ENCODE results near the gene SULT1C4. TPM values are rescaled to one million over a fixed set of nuclear protein-coding genes. Genes with fewer than 3 reads are reported as not detected.
"Not testable (repeated sequence)": the region's sequence is repeated elsewhere in the genome, so short reads cannot be mapped to it uniquely, and the experiment has no call there.

Gene SULT1C4
- total RNA-seq (2014; rRNA removed; shearing (Covaris generic)): not detected in 2 replicates

GRCh38 chr2:108377815-108378630, at the start of gene SULT1C4:
Gene SULT1C4 (plus strand): TSS chr2:108377954. CDS start chr2:108378338, 384 bp downstream.
- in situ Hi-C loops (cut with HindIII; ENCODE audit: low sequenced_read_pairs): no loop called here
- peak; percentile 11 for DNase-seq (ENCODE audit: low spot score)

DNA sequence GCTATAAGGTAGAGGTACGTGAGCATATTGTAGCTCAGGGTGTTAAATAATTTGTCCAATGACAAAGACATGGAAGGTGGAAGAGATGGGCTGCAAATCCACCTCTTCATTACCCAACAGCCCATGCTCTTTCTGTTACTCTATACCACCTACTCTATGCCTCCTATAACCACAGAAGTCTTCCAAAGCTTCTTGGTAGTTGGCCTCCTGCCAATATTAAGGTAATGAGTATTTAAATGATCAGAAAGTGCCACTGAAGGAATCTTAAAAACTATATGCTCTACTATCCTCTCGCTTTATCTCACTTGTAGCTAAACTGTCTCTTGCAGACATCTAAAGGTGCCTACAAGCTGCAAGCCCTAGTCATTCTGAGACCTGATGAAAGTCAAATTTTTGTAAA, 48.0 kb upstream of the SULT1C4 start:
- in situ Hi-C loops (cut with HindIII; ENCODE audit: low sequenced_read_pairs): no loop called here

DNA sequence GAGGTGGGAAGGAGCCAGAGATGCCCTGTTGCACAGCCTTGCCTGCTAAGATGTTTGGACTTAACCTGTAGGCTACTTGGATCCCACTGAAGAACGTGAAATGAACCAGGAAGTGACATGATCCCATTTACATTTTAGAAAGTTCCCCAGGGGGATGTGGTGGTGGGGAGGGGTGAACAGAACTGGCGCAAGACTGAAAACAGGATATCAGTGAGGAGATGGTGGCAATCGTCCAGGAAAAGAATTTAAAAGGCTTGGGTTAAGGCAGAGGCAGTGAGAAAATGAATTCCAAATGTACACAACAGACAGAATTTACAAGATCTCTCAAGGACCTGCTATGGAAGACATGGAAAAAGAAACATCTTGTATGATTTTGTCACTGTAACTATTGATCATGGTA, 46.8 kb upstream of the SULT1C4 start:
- no peak for DNase-seq (ENCODE audit: low spot score)
- in situ Hi-C loops (cut with HindIII; ENCODE audit: low sequenced_read_pairs): no loop called here

More for the DNA sequence above, 48.0 kb upstream of the SULT1C4 start:
- no peak for DNase-seq (ENCODE audit: low spot score)

GRCh38 chr2:108345951-108346350, 31.8 kb upstream of the SULT1C4 start:
- in situ Hi-C loops (cut with HindIII; ENCODE audit: low sequenced_read_pairs): no loop called here
- DNase-seq (ENCODE audit: low spot score): no peak

DNA sequence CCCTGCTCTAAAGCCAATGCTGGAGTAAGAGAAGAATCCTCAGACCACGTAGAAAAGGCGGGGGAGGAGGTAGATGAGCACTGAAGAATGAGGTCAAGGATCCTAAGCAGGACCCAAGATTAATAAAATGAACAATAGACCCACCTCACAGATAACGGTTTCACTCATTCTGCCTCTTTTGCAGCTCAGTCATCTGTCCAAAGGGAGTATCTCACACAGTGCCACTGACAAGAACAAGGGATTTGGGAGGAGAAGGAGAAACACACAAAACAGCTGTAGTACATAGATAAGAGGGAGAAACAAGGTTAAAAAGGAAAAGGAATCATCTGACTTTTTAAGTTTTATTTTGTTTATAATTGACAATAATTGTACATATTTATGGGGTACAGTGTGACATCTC, 30.9 kb upstream of the SULT1C4 start:
- in situ Hi-C loops (cut with HindIII; ENCODE audit: low sequenced_read_pairs): no loop called here

DNA sequence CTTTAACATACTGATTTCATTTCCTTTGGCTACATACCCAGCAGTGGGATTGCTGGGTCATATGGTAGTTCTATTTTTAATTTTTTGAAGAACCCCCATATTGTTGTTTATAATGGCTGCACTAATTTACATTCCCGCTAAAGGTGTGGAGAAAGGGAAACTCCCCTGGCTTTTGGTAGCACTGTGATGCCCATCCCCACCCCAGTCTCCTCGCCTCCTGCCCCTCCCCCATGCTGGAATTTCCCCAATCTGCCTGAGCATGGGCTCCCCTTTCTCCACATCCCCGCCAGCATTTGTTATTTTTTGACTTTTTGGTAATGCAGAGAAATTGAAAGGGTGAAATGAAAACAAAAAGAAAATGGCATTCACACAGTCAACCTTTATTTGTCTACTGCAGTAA, 30.0 kb upstream of the SULT1C4 start:
- in situ Hi-C loops (cut with HindIII; ENCODE audit: low sequenced_read_pairs): no loop called here
- no peak for DNase-seq (ENCODE audit: low spot score)

More for the DNA sequence above, 30.9 kb upstream of the SULT1C4 start:
- DNase-seq (ENCODE audit: low spot score): no peak

DNA sequence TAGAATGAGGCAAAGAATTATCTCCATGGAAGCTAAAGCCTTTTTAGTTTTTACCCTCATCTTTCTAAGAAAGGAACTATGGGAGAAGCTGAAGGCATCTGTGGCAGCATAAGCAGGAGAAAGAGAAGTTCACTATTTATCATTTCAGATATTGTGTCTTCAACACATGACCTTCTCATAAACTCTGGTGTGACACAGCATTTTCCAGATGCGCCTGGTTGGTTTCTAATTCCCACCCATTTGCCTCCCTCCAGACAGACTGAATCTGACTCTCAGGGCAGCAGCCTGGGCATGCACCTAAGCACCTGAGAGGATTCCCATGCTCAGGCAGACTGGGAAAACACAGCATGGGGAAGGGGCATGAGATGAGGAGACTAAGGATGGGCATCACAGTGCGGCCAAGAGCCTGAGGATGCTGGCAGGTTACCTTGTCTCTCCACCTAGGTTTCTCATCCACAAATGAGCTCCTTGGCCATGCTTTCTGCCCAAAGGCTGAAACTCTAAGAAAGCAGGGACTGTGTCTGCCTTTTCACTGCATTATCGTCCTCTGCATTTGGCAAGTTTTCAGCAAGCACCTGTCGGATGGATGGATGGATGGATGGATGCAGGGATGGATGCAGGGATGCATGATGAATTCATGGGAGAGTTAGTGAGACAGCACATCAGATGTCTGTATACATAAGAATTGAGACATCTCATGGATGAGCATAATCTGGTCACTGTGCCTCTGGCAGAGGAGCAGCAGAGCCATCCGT, 28.8 kb upstream of the SULT1C4 start:
- no peak for DNase-seq (ENCODE audit: low spot score)
- in situ Hi-C loops (cut with HindIII; ENCODE audit: low sequenced_read_pairs): no loop called here

DNA sequence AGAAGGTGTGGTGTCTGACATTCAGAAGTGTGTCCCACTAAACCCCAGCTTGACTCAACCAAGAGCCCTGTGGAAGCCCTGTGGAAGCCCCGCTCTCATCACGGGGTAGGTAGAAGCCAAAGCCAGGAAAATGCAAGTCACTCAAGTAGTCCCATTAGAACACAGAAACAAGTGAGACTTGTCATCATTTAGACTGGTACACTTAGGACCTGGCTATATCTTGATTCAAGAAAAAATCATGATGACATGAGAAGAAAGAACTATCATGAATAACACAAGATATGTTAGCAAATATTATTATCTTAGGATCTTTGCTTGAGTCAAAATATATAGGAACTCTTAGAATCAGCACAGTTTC, 28.2 kb upstream of the SULT1C4 start:
- in situ Hi-C loops (cut with HindIII; ENCODE audit: low sequenced_read_pairs): no loop called here
- no peak for DNase-seq (ENCODE audit: low spot score)

DNA sequence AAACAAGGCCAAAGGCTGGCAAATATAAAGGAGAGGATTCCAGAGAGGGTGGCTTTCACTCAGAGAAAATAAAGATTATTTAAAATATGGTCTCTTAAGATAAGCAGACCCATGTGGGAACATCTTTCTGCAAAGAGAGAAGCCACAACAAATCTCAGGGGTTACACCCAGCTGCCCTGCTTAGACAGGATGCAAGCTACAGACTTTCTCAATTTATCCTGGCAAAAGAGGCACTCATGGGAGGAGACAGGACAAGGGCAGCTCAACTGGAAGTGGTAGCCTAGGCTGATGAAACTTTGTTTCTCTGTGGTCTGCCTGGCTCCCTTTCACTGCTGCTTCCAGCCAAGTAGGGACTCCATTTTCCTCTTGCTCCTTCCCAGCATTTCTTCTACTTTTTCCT, 25.9 kb upstream of the SULT1C4 start:
- in situ Hi-C loops (cut with HindIII; ENCODE audit: low sequenced_read_pairs): loop anchor here (5.0 kb wide), 1 partner anchor 40 kb away; no protein-coding TSS in a partner anchor

DNA sequence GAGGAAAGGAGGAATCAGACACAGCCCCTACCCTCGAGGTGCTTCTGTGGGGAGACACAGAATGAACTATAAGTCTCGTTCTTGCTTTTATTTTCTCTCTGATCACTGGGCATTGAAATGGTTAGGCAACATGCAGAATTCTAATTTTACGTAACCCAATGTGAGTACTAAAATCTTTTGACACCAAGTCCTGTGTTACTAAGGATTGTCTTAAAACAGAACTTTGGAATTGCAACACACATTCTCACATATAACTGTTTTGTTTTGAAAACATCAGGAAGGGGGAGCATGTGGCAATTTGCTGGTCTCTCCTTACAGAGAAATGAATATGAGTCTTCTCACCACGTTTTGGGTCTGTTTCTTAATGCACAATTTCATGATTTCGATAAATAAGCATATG, 23.6 kb upstream of the SULT1C4 start:
- in situ Hi-C loops (cut with HindIII; ENCODE audit: low sequenced_read_pairs): loop anchor here (5.0 kb wide), 1 partner anchor 38 kb away; no protein-coding TSS in a partner anchor
- DNase-seq (ENCODE audit: low spot score): no peak

More for the DNA sequence above, 25.9 kb upstream of the SULT1C4 start:
- DNase-seq (ENCODE audit: low spot score): no peak

- no peak for DNase-seq (ENCODE audit: low spot score)
- in situ Hi-C loops (cut with HindIII; ENCODE audit: low sequenced_read_pairs): no loop called here
Measured at GRCh38 chr2:108355906-108356734, 21.6 kb upstream of the SULT1C4 start.

DNA sequence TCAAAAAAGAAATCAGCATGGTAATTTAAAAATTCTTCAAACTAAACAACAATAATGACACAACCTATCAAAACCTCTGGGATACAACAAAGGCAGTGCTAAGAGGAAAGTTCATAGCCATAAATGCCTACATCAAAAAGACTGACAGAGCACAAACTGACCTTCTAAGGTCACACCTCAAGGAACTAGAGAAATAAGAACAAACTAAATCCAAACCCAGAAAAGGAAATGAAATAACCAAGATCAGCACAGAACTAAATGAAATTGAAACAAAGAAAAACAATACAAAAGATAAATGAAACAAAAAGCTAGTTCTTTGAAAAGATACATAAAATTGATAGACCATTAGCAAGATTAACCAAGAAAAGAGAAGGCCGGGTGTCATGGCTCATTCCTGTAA, 18.4 kb upstream of the SULT1C4 start:
- DNase-seq (ENCODE audit: low spot score); in situ Hi-C loops (cut with HindIII; ENCODE audit: low sequenced_read_pairs): not testable (repeated sequence)

DNA sequence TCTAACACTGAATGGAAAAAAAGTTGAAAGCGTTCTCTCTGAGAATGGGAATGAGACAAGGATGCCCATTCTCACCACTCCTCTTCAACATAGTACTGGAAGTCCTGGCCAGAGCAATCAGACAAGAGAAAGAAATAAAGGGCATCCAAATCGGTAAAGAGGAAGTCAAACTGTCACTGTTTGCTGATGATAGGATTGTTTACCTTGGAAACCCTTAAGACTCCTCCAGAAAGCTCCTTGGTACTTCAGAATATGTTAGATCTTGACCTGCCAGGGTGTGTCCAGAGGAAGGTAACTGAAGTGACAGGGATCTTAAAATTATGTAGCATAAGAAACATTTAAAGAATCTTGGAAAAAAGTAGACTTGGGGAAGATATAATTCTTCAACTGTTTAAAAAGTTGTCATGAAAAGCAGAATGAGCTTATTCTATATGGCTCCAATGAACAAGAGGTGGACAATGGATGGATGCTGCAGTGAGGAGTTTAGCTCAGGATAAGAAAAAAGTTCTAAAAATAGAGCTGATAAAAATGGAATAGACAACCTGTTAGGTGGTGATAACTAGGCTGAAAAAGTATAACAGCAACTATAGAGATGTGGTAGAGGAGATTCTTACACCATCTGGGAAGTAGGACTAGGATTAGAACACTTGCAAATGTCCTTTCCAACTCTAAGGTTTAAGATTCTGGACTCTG, 16.8 kb upstream of the SULT1C4 start:
- in situ Hi-C loops (cut with HindIII; ENCODE audit: low sequenced_read_pairs): no loop called here
- DNase-seq (ENCODE audit: low spot score): no peak

- in situ Hi-C loops (cut with HindIII; ENCODE audit: low sequenced_read_pairs): no loop called here
- no peak for DNase-seq (ENCODE audit: low spot score)
Measured at GRCh38 chr2:108363024-108363907, 14.5 kb upstream of the SULT1C4 start.

- DNase-seq (ENCODE audit: low spot score): no peak
- in situ Hi-C loops (cut with HindIII; ENCODE audit: low sequenced_read_pairs): no loop called here
Measured at GRCh38 chr2:108363908-108364225, 13.9 kb upstream of the SULT1C4 start.

DNA sequence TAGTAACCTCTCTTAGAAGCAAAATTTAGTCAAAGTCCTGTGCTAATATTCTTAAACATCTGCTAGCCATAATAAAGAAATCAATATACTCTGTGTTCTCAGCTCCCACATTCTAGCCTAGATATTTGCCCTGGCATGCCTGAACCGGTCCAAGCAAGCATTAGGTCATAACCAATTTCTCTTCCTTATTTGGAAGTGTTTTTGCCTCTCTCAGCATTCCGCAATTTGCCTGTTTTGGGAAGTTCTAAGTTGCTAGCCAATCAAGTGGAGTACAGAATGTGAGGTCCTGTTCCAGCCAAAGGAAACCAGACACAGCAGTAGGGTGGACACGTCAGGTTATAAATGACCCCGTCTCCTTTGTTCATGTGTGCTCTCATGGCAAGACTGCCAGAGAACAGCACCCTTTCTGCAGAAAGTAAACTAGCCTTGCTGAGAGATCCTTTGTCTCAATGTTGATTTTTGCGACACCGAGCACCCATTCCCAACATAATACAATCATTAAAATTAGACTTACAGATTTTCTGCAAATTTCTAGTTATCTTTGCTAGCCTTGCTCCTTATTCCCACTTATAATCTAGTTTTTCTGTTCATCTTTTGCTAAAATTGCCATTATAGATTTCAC, 13.0 kb upstream of the SULT1C4 start:
- no peak for DNase-seq (ENCODE audit: low spot score)
- in situ Hi-C loops (cut with HindIII; ENCODE audit: low sequenced_read_pairs): no loop called here

DNA sequence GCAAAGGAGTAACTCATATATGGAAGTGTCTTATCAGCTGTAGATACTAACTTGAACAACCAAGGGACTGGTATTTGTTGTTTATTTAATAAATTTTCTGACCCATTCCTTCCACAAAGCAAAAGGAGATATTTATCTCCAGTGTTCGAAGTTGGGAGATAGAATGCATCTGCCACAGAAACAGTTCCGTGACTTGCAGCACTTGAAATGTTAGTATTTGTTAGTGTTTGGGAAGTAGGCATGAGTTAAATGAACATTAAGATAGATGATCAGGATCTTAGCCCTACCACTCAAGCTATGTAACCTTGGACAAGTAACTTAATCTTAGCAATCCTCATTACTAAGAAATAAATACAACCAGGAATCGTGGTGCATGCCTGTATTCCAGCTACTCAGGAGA, 12.1 kb upstream of the SULT1C4 start:
- in situ Hi-C loops (cut with HindIII; ENCODE audit: low sequenced_read_pairs): no loop called here
- no peak for DNase-seq (ENCODE audit: low spot score)

GRCh38 chr2:108367014-108367413, 10.7 kb upstream of the SULT1C4 start:
- no peak for DNase-seq (ENCODE audit: low spot score)
- in situ Hi-C loops (cut with HindIII; ENCODE audit: low sequenced_read_pairs): no loop called here
